ENCODE measurements around the gene TLK2.
"Not testable (repeated sequence)": the region's sequence is repeated elsewhere in the genome, so short reads cannot be mapped to it uniquely, and the experiment has no call there.

Gene TLK2

DNA sequence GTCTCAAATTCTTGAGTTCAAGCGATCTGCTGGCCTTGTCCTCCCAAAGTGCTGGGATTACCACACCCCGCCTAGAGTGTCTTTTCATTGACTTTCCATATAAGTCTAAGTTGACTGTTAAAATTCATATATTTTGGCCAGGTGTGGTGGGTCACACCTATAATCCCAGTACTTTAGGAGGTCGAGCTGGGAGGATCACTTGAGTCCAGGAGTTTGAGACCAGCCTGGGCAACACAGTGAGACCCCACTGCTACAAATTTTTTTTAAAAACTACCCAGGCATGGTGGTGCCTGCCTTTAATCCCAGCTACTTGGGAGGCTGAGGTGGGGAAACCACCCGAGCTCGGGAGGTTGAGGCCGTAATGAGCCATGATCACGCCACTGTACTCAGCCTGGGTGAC lies 127.0 kb downstream of the TLK2 start:
- DNase-seq: no peak

DNA sequence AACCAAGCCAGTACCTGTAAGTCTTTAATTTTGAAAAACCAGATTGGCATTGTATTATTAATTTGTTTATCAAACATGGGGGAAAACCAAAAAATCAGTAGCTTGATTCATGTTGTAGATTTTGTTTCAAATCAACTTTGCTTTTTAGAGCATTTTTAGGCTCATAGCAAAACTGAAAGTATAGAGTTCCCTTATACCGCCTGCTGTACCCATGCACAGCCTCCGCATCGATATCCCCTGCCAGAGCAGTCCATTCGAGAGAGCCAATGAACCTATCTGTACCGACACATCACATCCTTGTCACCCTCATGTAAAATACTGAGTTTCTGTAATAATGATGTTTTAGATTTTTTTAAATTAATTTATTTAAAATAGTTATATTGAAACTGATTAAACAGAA lies 132.7 kb downstream of the TLK2 start:
- no peak for DNase-seq

- DNase-seq: no peak
Observed at GRCh38 chr17:62611728-62612127, 133.1 kb downstream of the TLK2 start.

GRCh38 chr17:62612289-62612688 lies 133.7 kb downstream of the TLK2 start:
- not testable (repeated sequence) for DNase-seq

DNA sequence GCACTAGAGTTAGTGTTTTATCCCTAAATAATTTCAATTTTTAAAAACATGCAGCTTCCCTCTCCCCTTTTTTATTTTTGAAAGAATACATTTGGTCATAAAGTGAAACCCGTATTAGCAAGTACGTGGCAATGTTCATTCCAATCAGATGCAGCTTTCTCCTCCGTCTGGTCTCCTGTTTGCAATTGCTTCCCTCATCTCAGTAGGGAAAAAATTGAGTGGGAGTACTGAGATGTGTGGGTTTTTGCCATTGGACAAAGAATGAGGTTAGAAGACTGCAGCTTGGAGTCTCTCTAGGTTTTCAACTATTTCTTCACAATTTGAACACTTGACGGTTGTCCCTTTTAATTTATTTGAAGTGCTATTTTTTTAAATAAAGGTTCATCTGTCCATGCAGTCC lies 134.5 kb downstream of the TLK2 start:
- DNase-seq: not testable (repeated sequence)

DNA sequence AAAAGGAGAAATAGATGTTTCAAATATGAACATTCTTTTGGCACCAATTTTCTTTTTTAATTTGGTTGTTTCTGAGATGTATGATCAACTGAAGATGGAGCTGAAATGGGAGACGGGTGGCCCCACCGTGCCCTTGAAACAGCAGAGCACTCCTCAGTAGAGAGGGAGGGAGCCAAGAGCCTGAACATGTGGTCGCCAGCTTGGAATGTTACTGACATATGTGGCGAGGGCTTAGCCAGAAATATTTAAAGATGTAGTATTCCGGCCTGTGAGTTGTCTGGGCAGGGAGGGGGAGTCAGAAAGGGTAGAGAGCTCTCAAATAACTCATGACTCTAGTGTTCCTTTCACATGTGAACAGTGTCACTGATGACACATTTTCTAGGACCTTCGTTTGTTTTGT lies 135.5 kb downstream of the TLK2 start:
- no peak for DNase-seq

GRCh38 chr17:62615503-62615902 lies 136.9 kb downstream of the TLK2 start:
- no peak for DNase-seq

- DNase-seq: no peak
Observed at GRCh38 chr17:62616993-62617893, 138.6 kb downstream of the TLK2 start.

DNA sequence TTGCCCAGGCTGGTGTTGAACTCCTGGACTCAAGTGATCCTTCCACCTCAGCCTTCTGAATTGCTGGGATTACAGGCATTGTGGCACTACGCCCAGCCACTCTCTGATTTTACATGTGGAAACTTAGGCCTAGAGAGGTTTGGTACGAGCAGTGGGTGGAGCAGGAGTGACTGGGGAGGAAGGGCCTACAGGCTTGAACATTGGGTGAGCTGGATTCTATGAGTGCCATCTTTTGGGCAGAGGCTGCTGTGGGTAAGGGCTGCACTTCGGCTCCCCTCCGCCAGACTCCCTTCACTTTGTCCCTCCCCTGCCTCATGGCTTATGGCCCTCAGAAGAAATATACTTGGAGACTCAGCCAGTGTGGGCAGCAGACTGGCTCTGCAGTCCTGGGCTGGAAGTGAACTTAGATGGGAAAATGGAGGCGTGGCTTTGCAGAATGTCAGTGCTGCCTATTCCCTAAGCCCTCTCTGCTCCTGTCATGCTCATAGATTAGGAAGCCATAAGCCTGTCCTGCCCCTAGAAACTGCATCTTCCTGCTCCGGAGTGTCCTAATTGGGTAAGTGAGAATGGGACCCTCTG lies 139.4 kb downstream of the TLK2 start:
- no peak for DNase-seq

GRCh38 chr17:62618647-62619416 lies 140.2 kb downstream of the TLK2 start:
- DNase-seq: no peak

GRCh38 chr17:62619417-62620155 lies 141.0 kb downstream of the TLK2 start:
- DNase-seq: no peak

- DNase-seq: no peak
Observed at GRCh38 chr17:62621223-62621622, 142.6 kb downstream of the TLK2 start.

GRCh38 chr17:62625184-62625869 lies 146.7 kb downstream of the TLK2 start:
- DNase-seq: no peak

GRCh38 chr17:62625870-62626200 lies 147.2 kb downstream of the TLK2 start:
- DNase-seq: no peak

DNA sequence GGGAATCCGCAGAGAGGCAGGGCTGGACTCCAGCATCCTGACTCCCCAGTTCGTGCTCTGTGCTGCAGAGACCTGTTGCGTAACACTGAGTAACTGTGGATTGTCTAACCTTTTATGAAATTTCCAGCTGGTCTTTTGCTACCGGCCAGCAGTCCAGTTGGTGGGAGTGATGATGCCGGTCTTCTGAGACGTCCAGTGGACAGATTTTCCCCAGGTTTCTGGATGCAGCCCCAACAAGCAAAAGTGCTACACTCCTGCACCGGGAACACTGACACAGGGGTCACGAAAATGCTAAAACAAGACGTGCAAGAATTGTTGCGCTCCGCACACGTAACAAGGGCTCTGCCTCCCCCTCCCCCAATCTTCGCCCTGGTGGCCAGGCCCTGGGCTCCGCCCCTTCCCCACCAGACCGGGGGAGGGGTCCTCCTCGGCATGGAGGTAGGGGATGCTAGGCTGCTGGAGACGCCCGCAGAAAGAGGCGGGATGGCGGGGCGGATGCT lies 148.1 kb downstream of the TLK2 start:
- no peak for DNase-seq

- no peak for DNase-seq
Observed at GRCh38 chr17:62627219-62627903, 148.7 kb downstream of the TLK2 start, which contains the start of gene MRC2. TSS of gene MRC2 (plus strand) at chr17:62627670. CDS start at chr17:62627803, 133 bp downstream.

GRCh38 chr17:62627904-62628633 lies 149.4 kb downstream of the TLK2 start:
- no peak for DNase-seq

DNA sequence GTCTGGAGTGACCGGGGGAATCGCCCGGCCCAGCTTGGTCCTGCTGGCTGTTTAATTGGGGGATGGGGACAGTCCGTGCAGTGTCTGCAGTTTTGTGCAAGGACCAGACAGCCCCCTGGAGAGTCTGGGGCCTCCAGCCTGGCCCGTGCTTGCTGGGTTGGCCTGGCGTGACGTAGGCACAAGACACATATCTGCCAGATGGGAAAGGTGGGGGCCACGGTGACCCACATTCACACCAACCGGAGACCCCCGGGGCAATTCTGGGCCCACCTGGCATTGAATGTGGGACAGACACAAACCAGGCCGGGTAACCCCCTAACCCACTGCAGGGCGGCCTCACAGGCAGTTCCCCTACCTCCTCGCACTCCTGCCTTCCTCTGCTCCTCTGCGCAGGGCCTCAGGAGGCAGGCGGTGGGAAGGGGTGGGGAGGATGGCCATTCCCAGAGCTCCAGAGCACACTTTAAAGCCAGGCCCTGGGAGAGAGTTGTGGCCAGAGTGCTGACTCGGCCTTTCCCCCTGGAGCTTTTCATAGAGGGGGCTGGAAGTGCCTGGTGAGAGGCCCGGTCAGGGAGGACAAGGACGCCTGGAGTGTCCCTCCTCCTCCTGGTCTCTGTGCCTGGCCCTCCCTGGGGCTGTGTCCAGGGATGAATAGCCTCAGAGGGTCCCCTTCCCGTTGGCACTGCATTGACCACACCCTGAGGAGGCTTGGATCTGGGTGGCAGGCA lies 150.4 kb downstream of the TLK2 start:
- DNase-seq: no peak

- no peak for DNase-seq
Observed at GRCh38 chr17:62629556-62630364, 151.1 kb downstream of the TLK2 start.
